ENCODE data around the gene RHOG. TPM values are rescaled to one million over a fixed set of nuclear protein-coding genes. Genes with fewer than 3 reads are reported as not detected.

RHOG gene
- total RNA-seq, 2 experiments from 2014 or later = 158 to 172 TPM

- no peaks in the 10 kb centered on the region for H3K27me3 Mint-ChIP-seq
- no peaks in the 10 kb centered on the region for H3K9me3 Mint-ChIP-seq
- ChIA-PET POLR2A (no interaction called here), CTCF (interaction anchor here (1.2 to 19.7 kb wide), 4 partner anchors 11 to 76 kb away, joined by 3 to 355 read pairs (median 10); partner anchors contain the start of genes RHOG and STIM1)
- peaks cover 70% of the 10 kb centered on the region for H3K4me1 Mint-ChIP-seq
- no peak overlapping the region for H3K27ac Mint-ChIP-seq
- peaks cover 76% of the 10 kb centered on the region for H3K36me3 Mint-ChIP-seq (ENCODE audit: low read depth)
- no peak for DNase-seq
- H3K4me3 Mint-ChIP-seq = no peak overlapping the region
These were observed 10.7 kb downstream of the RHOG start for GRCh38 chr11:3830088-3830487.

GRCh38 chr11:3827434-3828186 is 13.1 kb downstream of the RHOG start:
- H3K27me3 Mint-ChIP-seq = no peaks in the 10 kb centered on the region
- no peak overlapping the region for H3K27ac Mint-ChIP-seq
- H3K4me1 Mint-ChIP-seq = peaks cover 58% of the 10 kb centered on the region
- POLR2A ChIA-PET = interaction anchor here (0.6 kb wide), 1 partner anchor 127 kb away, joined by 3 read pairs; no protein-coding TSS in a partner anchor
- CTCF ChIA-PET = interaction anchor here (1.9 to 19.7 kb wide), 3 partner anchors 11 to 26 kb away, joined by 4 to 355 read pairs (median 6); partner anchors contain the start of gene STIM1
- no peak for DNase-seq
- H3K9me3 Mint-ChIP-seq = no peaks in the 10 kb centered on the region
- peaks cover 70% of the 10 kb centered on the region for H3K36me3 Mint-ChIP-seq (ENCODE audit: low read depth)
- H3K4me3 Mint-ChIP-seq = no peak overlapping the region

DNA sequence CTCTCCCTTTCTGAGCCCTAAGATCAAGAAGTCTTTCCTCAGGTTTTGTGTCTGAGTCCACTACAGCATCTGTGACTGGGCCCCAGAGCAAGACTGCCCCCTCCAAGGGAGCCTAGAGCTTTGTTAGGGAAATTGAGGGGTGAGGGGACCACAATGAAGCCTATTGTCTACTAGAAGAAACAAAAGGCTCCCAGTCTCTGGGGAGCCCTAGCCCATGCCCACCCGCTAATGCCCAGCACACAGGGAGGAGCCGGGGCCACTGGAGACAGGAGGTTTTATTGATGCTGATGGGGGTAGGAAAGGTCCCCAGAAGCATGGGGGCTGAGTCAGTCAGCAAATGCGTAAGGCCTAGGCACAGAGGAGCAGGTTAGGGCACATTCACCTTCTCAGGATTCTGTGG is 14.0 kb downstream of the RHOG start:
- no peaks in the 10 kb centered on the region for H3K9me3 Mint-ChIP-seq
- H3K4me3 Mint-ChIP-seq = no peak overlapping the region
- H3K27ac Mint-ChIP-seq = peak overlapping the region; percentile 31
- H3K4me1 Mint-ChIP-seq = peaks cover 51% of the 10 kb centered on the region
- ChIA-PET POLR2A (no interaction called here), CTCF (interaction anchor here (1.9 to 2.3 kb wide), 2 partner anchors 12 to 14 kb away, joined by 4 to 6 read pairs; no protein-coding TSS in a partner anchor)
- no peaks in the 10 kb centered on the region for H3K27me3 Mint-ChIP-seq
- peaks cover 67% of the 10 kb centered on the region for H3K36me3 Mint-ChIP-seq (ENCODE audit: low read depth)
- DNase-seq = no peak

- H3K27ac Mint-ChIP-seq = peak overlapping the region; percentile 66
- no peak for DNase-seq
- ChIA-PET CTCF (interaction anchor here (0.8 to 2.3 kb wide), 11 partner anchors 9 to 247 kb away, joined by 3 to 7 read pairs (median 4); partner anchors contain the start of gene PGAP2), POLR2A (interaction anchor here (0.6 kb wide), 1 partner anchor 25 kb away, joined by 8 read pairs; no protein-coding TSS in a partner anchor)
- H3K27me3 Mint-ChIP-seq = no peaks in the 10 kb centered on the region
- H3K36me3 Mint-ChIP-seq (ENCODE audit: low read depth) = peaks cover 57% of the 10 kb centered on the region
- no peaks in the 10 kb centered on the region for H3K9me3 Mint-ChIP-seq
- peaks cover 40% of the 10 kb centered on the region for H3K4me1 Mint-ChIP-seq
- H3K4me3 Mint-ChIP-seq = no peak overlapping the region
These were observed 15.1 kb downstream of the RHOG start for GRCh38 chr11:3825473-3826154.

DNA sequence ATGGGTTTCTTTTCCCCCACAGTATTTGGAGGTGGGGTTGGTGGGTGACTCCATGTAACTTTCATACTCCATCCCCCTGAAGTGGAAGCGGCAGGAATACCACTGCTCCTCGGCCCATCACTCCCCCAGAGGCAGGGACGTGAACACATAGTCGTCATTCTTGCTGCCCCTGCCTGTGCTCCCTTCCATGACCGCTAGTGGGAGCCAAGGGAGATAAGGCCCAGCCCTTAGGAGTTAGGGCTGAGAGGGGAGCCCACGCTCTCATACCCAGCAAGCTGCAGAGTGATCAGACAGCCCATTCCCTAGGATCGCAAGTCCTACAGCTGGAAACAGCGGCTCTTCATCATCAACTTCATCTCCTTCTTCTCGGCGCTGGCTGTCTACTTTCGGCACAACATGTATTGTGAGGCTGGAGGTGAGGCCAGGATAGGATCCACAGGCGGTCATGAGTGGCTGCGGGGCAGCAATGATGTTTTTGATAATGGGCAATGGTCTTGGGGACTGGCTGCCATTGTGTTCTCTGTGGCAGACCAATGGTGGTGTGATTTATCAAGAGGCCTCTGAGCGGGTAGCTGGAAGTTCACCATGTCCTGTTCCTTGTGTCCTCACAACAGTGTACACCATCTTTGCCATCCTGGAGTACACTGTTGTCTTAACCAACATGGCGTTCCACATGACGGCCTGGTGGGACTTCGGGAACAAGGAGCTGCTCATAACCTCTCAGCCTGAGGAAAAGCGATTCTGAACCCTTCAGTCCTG is 15.9 kb downstream of the RHOG start:
- no peaks in the 10 kb centered on the region for H3K9me3 Mint-ChIP-seq
- peaks cover 52% of the 10 kb centered on the region for H3K36me3 Mint-ChIP-seq (ENCODE audit: low read depth)
- H3K4me3 Mint-ChIP-seq = no peak overlapping the region
- DNase-seq = peak; percentile 84
- peaks cover 37% of the 10 kb centered on the region for H3K4me1 Mint-ChIP-seq
- H3K27me3 Mint-ChIP-seq = no peaks in the 10 kb centered on the region
- peak overlapping the region; percentile 57 for H3K27ac Mint-ChIP-seq
- ChIA-PET POLR2A (no interaction called here), CTCF (interaction anchor here (0.8 to 1.4 kb wide), 9 partner anchors 8 to 248 kb away, joined by 3 to 7 read pairs (median 4); partner anchors contain the start of gene PGAP2)

- POLR2A ChIA-PET = no interaction called here
- CTCF ChIA-PET = interaction anchor here (1.3 to 2.0 kb wide), 5 partner anchors 11 to 249 kb away, joined by 6 to 9 read pairs (median 7); partner anchors contain the start of genes PGAP2 and RHOG
- H3K27ac Mint-ChIP-seq = no peak overlapping the region
- H3K27me3 Mint-ChIP-seq = no peaks in the 10 kb centered on the region
- H3K36me3 Mint-ChIP-seq (ENCODE audit: low read depth) = peaks cover 47% of the 10 kb centered on the region
- DNase-seq = no peak
- H3K4me3 Mint-ChIP-seq = no peak overlapping the region
- no peaks in the 10 kb centered on the region for H3K9me3 Mint-ChIP-seq
- peaks cover 37% of the 10 kb centered on the region for H3K4me1 Mint-ChIP-seq
These were observed 16.8 kb downstream of the RHOG start for GRCh38 chr11:3823762-3824506.

- Mint-ChIP-seq H3K27ac (no peak overlapping the region), H3K27me3 (no peaks in the 10 kb centered on the region), H3K4me1 (peaks cover 37% of the 10 kb centered on the region), H3K9me3 (no peaks in the 10 kb centered on the region), H3K4me3 (no peak overlapping the region), H3K36me3 (ENCODE audit: low read depth) (peaks cover 46% of the 10 kb centered on the region)
- POLR2A ChIA-PET = no interaction called here
- no peak for DNase-seq
- CTCF ChIA-PET = interaction anchor here (0.7 to 2.0 kb wide), 4 partner anchors 10 to 18 kb away, joined by 4 to 9 read pairs (median 7); partner anchors contain the start of genes PGAP2 and RHOG
These were observed 17.5 kb downstream of the RHOG start for GRCh38 chr11:3823303-3823702.

GRCh38 chr11:3822312-3822711 is 18.4 kb downstream of the RHOG start:
- H3K9me3 Mint-ChIP-seq = no peaks in the 10 kb centered on the region
- H3K27ac Mint-ChIP-seq = no peak overlapping the region
- H3K4me3 Mint-ChIP-seq = no peak overlapping the region
- H3K27me3 Mint-ChIP-seq = no peaks in the 10 kb centered on the region
- CTCF ChIA-PET = interaction anchor here (0.7 to 2.0 kb wide), 4 partner anchors 9 to 19 kb away, joined by 3 to 9 read pairs (median 7); partner anchors contain the start of genes PGAP2 and RHOG
- H3K4me1 Mint-ChIP-seq = peaks cover 36% of the 10 kb centered on the region
- POLR2A ChIA-PET = no interaction called here
- DNase-seq = no peak
- H3K36me3 Mint-ChIP-seq (ENCODE audit: low read depth) = peaks cover 39% of the 10 kb centered on the region

- ChIA-PET POLR2A (no interaction called here), CTCF (interaction anchor here (0.6 to 5.2 kb wide), 5 partner anchors 13 to 75 kb away, joined by 3 to 38 read pairs (median 4); partner anchors contain the start of genes PGAP2, RHOG and STIM1)
- H3K27ac Mint-ChIP-seq = no peak overlapping the region
- no peak for DNase-seq
- H3K27me3 Mint-ChIP-seq = no peaks in the 10 kb centered on the region
- H3K9me3 Mint-ChIP-seq = no peaks in the 10 kb centered on the region
- peaks cover 26% of the 10 kb centered on the region for H3K36me3 Mint-ChIP-seq (ENCODE audit: low read depth)
- no peak overlapping the region for H3K4me3 Mint-ChIP-seq
- H3K4me1 Mint-ChIP-seq = peaks cover 25% of the 10 kb centered on the region
These were observed 19.8 kb downstream of the RHOG start for GRCh38 chr11:3820971-3821370.

DNA sequence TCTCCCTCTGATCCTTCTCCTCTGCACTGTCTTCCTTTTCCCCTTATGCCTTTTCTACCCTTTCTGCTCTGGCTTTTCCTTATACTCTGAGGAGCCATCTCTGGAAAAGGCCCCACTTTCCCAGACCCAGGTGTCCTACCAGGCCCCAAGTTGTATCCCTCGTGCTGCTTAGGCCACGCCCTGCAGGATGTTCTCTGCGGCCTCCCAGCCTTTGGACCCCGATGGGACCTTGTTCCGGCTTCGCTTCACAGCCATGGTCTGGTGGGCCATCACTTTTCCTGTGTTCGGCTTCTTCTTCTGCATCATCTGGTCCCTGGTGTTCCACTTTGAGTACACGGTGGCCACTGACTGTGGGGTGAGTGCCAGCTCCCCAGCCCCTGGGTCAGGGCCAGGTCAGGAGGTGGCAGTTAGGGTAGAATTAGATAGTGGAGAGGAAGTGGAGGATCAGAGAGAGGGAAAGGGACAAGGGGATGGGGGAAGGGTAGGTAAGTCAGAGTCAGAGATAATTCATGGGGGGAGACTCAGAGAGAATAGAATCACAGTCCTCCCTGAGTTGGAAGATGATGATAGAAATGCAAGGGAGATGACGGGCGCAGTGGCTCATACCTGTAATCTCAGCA is 23.5 kb downstream of the RHOG start:
- DNase-seq = no peak
- H3K4me1 Mint-ChIP-seq = peaks cover 3% of the 10 kb centered on the region
- CTCF ChIA-PET = interaction anchor here (0.6 to 5.2 kb wide), 5 partner anchors 8 to 336 kb away, joined by 3 to 38 read pairs (median 5); partner anchors contain the start of gene PGAP2
- H3K27me3 Mint-ChIP-seq = no peaks in the 10 kb centered on the region
- no peak overlapping the region for H3K27ac Mint-ChIP-seq
- H3K9me3 Mint-ChIP-seq = no peaks in the 10 kb centered on the region
- POLR2A ChIA-PET = no interaction called here
- no peak overlapping the region for H3K4me3 Mint-ChIP-seq
- H3K36me3 Mint-ChIP-seq (ENCODE audit: low read depth) = peaks cover 3% of the 10 kb centered on the region

DNA sequence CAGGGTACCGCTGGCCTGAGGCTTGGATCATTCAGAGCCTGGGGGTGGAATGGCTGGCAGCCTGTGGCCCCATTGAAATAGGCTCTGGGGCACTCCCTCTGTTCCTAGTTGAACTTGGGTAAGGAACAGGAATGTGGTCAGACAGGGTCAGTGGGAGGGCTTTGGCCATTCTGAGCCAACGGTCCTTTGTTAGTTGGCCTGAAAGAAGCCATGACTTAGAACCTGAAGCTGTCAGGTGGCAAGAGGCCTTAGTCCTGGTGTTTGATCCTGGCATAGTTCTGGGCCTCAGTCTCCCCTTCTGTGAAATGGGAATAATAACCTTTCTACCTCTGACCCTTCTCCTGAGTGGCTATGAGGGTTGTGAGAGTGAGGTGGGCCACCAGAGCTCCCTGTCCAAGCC is 24.1 kb downstream of the RHOG start:
- Mint-ChIP-seq H3K36me3 (ENCODE audit: low read depth) (peaks cover 3% of the 10 kb centered on the region), H3K4me1 (peaks cover 3% of the 10 kb centered on the region), H3K4me3 (no peak overlapping the region), H3K27ac (no peak overlapping the region), H3K9me3 (no peaks in the 10 kb centered on the region), H3K27me3 (no peaks in the 10 kb centered on the region)
- CTCF ChIA-PET = interaction anchor here (0.9 to 5.2 kb wide), 4 partner anchors 8 to 257 kb away, joined by 3 to 38 read pairs (median 4); partner anchors contain the start of gene PGAP2
- POLR2A ChIA-PET = no interaction called here
- no peak for DNase-seq

Data from activated CD4-positive, alpha-beta T cell treated with anti-CD3 and anti-CD28 coated beads, Interleukin-2, amount 10 ng/mL, durations not matched to agents 7 days and 5 days (primary cell).